Uterus (tissue), 4 donors: ENCODE results near the gene CEP164. TPM values are rescaled to one million over a fixed set of nuclear protein-coding genes. Genes with fewer than 3 reads are reported as not detected.

Experiments used
- DNase-seq, 2 donors: peaks; one replicate each; pipeline ENCODE4 v3.0.0-alpha.2; 2019 to 2020
- H3K27ac ChIP-seq, 2 donors: fragments of 200-600 bp; sonication (generic); 1 replicate in 1 of 2; 2 replicates in 1 of 2; pipeline ENCODE4 v1.5.1; 2016 to 2018
- H3K27me3 ChIP-seq, 2 donors: fragments of 200-600 bp; sonication (generic); one replicate each; pipeline ENCODE4 v1.5.1; 2018 to 2019; ENCODE audit warnings: control low read depth in 1 of 2
- H3K36me3 ChIP-seq, 2 donors: fragments of 200-600 bp; sonication (generic); one replicate each; pipeline ENCODE4 v1.5.1; 2019; ENCODE audit warnings: control low read depth in 1 of 2
- H3K4me1 ChIP-seq, 2 donors: fragments of 200-600 bp; sonication (generic); one replicate each; pipeline ENCODE4 v1.5.1; 2018 to 2019; ENCODE audit warnings: control low read depth in 1 of 2
- H3K4me3 ChIP-seq, 2 donors: fragments of 200-600 bp; sonication (generic); 1 replicate in 1 of 2; 2 replicates in 1 of 2; pipeline ENCODE4 v1.5.1; 2018 to 2019; ENCODE audit warnings: mild to moderate bottlenecking in 1 of 2
- H3K9me3 ChIP-seq, 2 donors: fragments of 200-600 bp; sonication (generic); one replicate each; pipeline ENCODE4 v1.5.1; 2019; ENCODE audit warnings: control low read depth in 1 of 2
- CTCF ChIP-seq, 4 experiments: fragments of 200-600 bp in 2 of 4; fragments of 450-650 bp in 2 of 4; sonication (generic) in 2 of 4; IDR thresholded peaks; one replicate each; pipeline ENCODE4 v1.5.1; 2016 to 2019; ENCODE audit warnings: antibody characterized with exemption in 4 of 4, mild to moderate bottlenecking in 2 of 4, moderate library complexity in 1 of 4
- POLR2A ChIP-seq, 2 donors: fragments of 450-650 bp; IDR thresholded peaks; one replicate each; pipeline ENCODE4 v1.6.1; 2016; ENCODE audit warnings: antibody characterized with exemption in 2 of 2, mild to moderate bottlenecking in 1 of 2, moderate library complexity in 1 of 2
- intact Hi-C: fragments of 100-400 bp; cut with DNase I; formaldehyde crosslinking; loops from one replicate; pipeline ENCODE4 v1.15.1; 2023; ENCODE audit warnings: low total_unique reads
- total RNA-seq, 4 donors: library from RNA; depleted of rRNA in 3 of 4; stranded (reverse); fragments of >200 nt in 3 of 4; gene quantifications; one replicate each; pipeline versions ENCODE4 v1.1.0 to v1.2.4, GENCODE V29; 2014 to 2023
- donor health status: DM: yes; HTN: yes; CAD: no.

The CEP164 gene
- total RNA-seq, 4 donors from 2014 or later = 16.4 to 64.2 (median 46.1) TPM

- DNase-seq = no peak
- Histone ChIP-seq H3K9me3 (no peaks in the 10 kb centered on the region), H3K4me3 (no peak overlapping the region), H3K27ac (no peak overlapping the region), H3K4me1 (no peaks in the 10 kb centered on the region), H3K36me3 (no peaks in the 10 kb centered on the region), H3K27me3 (no peaks in the 10 kb centered on the region)
- intact Hi-C loops = no loop called here
- no peak for TF ChIP-seq CTCF (IDR thresholded peaks at IDR 0.05)
- TF ChIP-seq POLR2A (IDR thresholded peaks at IDR 0.05) = no peak
These were observed 106.8 kb downstream of the CEP164 start for GRCh38 chr11:117434481-117434880.

GRCh38 chr11:117435326-117435725 lies 107.7 kb downstream of the CEP164 start:
- no peak overlapping the region for H3K4me3 ChIP-seq
- no peak overlapping the region for H3K27ac ChIP-seq
- no peaks in the 10 kb centered on the region for H3K36me3 ChIP-seq
- no peak for DNase-seq
- H3K9me3 ChIP-seq = no peaks in the 10 kb centered on the region
- H3K4me1 ChIP-seq = no peaks in the 10 kb centered on the region
- TF ChIP-seq POLR2A (IDR thresholded peaks at IDR 0.05) (no peak), CTCF (IDR thresholded peaks at IDR 0.05) (no peak)
- intact Hi-C loops = no loop called here
- H3K27me3 ChIP-seq = no peaks in the 10 kb centered on the region

GRCh38 chr11:117437041-117437790 lies 109.6 kb downstream of the CEP164 start:
- H3K9me3 ChIP-seq = no peaks in the 10 kb centered on the region
- intact Hi-C loops = no loop called here
- TF ChIP-seq POLR2A (IDR thresholded peaks at IDR 0.05) = no peak
- no peak for TF ChIP-seq CTCF (IDR thresholded peaks at IDR 0.05)

GRCh38 chr11:117437791-117438130 lies 110.1 kb downstream of the CEP164 start:
- H3K4me1 ChIP-seq = no peaks in the 10 kb centered on the region
- no peaks in the 10 kb centered on the region for H3K9me3 ChIP-seq
- no peaks in the 10 kb centered on the region for H3K36me3 ChIP-seq
- H3K27me3 ChIP-seq = no peaks in the 10 kb centered on the region
- intact Hi-C loops = no loop called here
- no peak for TF ChIP-seq POLR2A (IDR thresholded peaks at IDR 0.05)
- no peak for TF ChIP-seq CTCF (IDR thresholded peaks at IDR 0.05)
- no peak for DNase-seq
- H3K27ac ChIP-seq = no peak overlapping the region
- H3K4me3 ChIP-seq = no peak overlapping the region

More at GRCh38 chr11:117437041-117437790, 109.6 kb downstream of the CEP164 start:
- DNase-seq = no peak
- Histone ChIP-seq H3K27me3 (no peaks in the 10 kb centered on the region), H3K4me3 (no peak overlapping the region), H3K27ac (no peak overlapping the region), H3K36me3 (no peaks in the 10 kb centered on the region), H3K4me1 (no peaks in the 10 kb centered on the region)

- intact Hi-C loops = no loop called here
- no peaks in the 10 kb centered on the region for H3K36me3 ChIP-seq
- TF ChIP-seq POLR2A (IDR thresholded peaks at IDR 0.05) = no peak
- TF ChIP-seq CTCF (IDR thresholded peaks at IDR 0.05) = no peak
- no peak for DNase-seq
- no peak overlapping the region for H3K27ac ChIP-seq
- no peaks in the 10 kb centered on the region for H3K27me3 ChIP-seq
- no peak overlapping the region for H3K4me3 ChIP-seq
- no peaks in the 10 kb centered on the region for H3K4me1 ChIP-seq
- H3K9me3 ChIP-seq = no peaks in the 10 kb centered on the region
These were observed 110.8 kb downstream of the CEP164 start for GRCh38 chr11:117438371-117439000.
